Hepatocyte (in vitro differentiated cells): Measurements from ENCODE around the gene ARID4B. TPM values are rescaled to one million over a fixed set of nuclear protein-coding genes. Genes with fewer than 3 reads are reported as not detected.
"Not testable (repeated sequence)": the region's sequence is repeated elsewhere in the genome, so short reads cannot be mapped to it uniquely, and the experiment has no call there.

Experiments
- DNase-seq: peaks from one replicate; pipeline ENCODE4 v3.0.0-alpha.2; 2016; ENCODE audit warnings: low spot score
- H2AFZ ChIP-seq: fragments of 200-600 bp; sonication (generic); 2 replicates; pipeline ENCODE4 v1.6.0; 2016; ENCODE audit warnings: antibody characterized with exemption, mild to moderate bottlenecking
- H3K27ac ChIP-seq: fragments of 200-600 bp; sonication (generic); 2 replicates; pipeline ENCODE4 v1.5.1; 2016; ENCODE audit warnings: mild to moderate bottlenecking
- H3K27me3 ChIP-seq: fragments of 200-600 bp; sonication (generic); 2 replicates; pipeline ENCODE4 v1.6.1; 2016
- H3K36me3 ChIP-seq: fragments of 200-600 bp; sonication (generic); replicated peaks from 2 replicates; pipeline ENCODE4 v1.5.1; 2016; ENCODE audit warnings: low read depth; ENCODE audit not compliant: insufficient read depth
- H3K4me1 ChIP-seq: fragments of 200-600 bp; sonication (generic); 2 replicates; pipeline ENCODE4 v1.5.1; 2016; ENCODE audit warnings: mild to moderate bottlenecking, moderate library complexity; ENCODE audit not compliant: insufficient read depth
- H3K4me2 ChIP-seq: fragments of 200-600 bp; sonication (generic); 2 replicates; pipeline ENCODE4 v1.6.0; 2016
- H3K4me3 ChIP-seq: fragments of 200-600 bp; sonication (generic); 2 replicates; pipeline ENCODE4 v1.5.1; 2016; ENCODE audit warnings: mild to moderate bottlenecking
- H3K79me2 ChIP-seq: fragments of 200-600 bp; sonication (generic); 2 replicates; pipeline ENCODE4 v1.6.0; 2017; ENCODE audit warnings: mild to moderate bottlenecking
- H3K9me2 ChIP-seq: fragments of 200-600 bp; sonication (generic); replicated peaks from 2 replicates; pipeline ENCODE4 v1.6.0; 2017; ENCODE audit warnings: mild to moderate bottlenecking; ENCODE audit not compliant: insufficient read depth
- H3K9me3 ChIP-seq: fragments of 200-600 bp; sonication (generic); 2 replicates; pipeline ENCODE4 v1.5.1; 2016; ENCODE audit warnings: low read depth, mild to moderate bottlenecking
- H4K20me1 ChIP-seq: fragments of 200-600 bp; sonication (generic); 2 replicates; pipeline ENCODE4 v1.6.0; 2016; ENCODE audit warnings: mild to moderate bottlenecking; ENCODE audit not compliant: insufficient read depth, poor library complexity, severe bottlenecking
- EZH2 ChIP-seq: fragments of 200-600 bp; sonication (generic); IDR thresholded peaks from 2 replicates; pipeline ENCODE4 v1.6.1; 2016; ENCODE audit warnings: antibody characterized with exemption, mild to moderate bottlenecking, borderline replicate concordance
- EZH2phosphoT487 ChIP-seq: fragments of 200-600 bp; sonication (generic); IDR thresholded peaks from one replicate; pipeline ENCODE4 v1.6.1; 2018; ENCODE audit warnings: antibody characterized with exemption, mild to moderate bottlenecking, low read depth, moderate library complexity; ENCODE audit not compliant: unreplicated experiment, severe bottlenecking
- WGBS: methylation state at CpG from one replicate; pipeline ENCODE4 v1.1.6; 2016; ENCODE audit warnings: low lambda C conversion rate; ENCODE audit errors: missing lambda C conversion rate; 5-methylcytosine and 5-hydroxymethylcytosine counted together
- polyA plus RNA-seq: library from polyadenylated mRNA; unstranded; fragments of >200 nt; fragmentation: Nextera tagmentation; extraction: Ambion mirVana; gene quantifications from 2 replicates; pipeline ENCODE4 v1.2.1, GENCODE V29; 2016
- total RNA-seq: library from RNA; depleted of rRNA; stranded (reverse); fragments of >200 nt; gene quantifications from 2 replicates; pipeline ENCODE4 v1.2.3, GENCODE V29; 2014
- TF ChIP-seq, protein P1 (sequence below): fragments of 200-600 bp; sonication (generic); IDR thresholded peaks from 2 replicates; pipeline ENCODE4 v1.5.1; 2016; ENCODE audit warnings: antibody characterized with exemption, mild to moderate bottlenecking; ENCODE audit not compliant: poor library complexity

ARID4B gene
- total and polyA plus RNA-seq, 2 experiments from 2014 or later, result 29.4 to 35.0 TPM

DNA sequence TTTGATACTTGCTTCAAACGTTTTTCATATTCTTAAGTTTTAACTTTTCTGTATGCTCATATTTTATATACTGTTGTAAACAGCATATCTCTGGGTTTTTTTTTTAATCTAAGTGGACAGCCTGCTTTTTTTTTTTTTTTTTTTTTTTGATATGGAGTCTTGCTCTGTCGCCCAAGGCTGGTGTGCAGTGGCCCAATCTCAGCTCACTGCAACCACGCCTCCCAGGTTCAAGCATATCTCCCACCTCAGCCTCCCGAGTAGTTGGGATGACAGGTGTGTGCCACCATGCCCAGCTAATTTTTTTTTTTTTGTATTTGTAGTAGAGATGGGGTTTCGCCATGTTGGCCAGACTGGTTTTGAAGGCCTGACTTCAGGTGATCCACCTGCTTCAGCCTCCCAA is 40.4 kb upstream of the ARID4B start:
- Histone ChIP-seq H3K4me3 (peak overlapping the region; percentile 24), H3K79me2 (peaks cover 52% of the 10 kb centered on the region), H3K27ac (peak overlapping the region; percentile 86)

DNA sequence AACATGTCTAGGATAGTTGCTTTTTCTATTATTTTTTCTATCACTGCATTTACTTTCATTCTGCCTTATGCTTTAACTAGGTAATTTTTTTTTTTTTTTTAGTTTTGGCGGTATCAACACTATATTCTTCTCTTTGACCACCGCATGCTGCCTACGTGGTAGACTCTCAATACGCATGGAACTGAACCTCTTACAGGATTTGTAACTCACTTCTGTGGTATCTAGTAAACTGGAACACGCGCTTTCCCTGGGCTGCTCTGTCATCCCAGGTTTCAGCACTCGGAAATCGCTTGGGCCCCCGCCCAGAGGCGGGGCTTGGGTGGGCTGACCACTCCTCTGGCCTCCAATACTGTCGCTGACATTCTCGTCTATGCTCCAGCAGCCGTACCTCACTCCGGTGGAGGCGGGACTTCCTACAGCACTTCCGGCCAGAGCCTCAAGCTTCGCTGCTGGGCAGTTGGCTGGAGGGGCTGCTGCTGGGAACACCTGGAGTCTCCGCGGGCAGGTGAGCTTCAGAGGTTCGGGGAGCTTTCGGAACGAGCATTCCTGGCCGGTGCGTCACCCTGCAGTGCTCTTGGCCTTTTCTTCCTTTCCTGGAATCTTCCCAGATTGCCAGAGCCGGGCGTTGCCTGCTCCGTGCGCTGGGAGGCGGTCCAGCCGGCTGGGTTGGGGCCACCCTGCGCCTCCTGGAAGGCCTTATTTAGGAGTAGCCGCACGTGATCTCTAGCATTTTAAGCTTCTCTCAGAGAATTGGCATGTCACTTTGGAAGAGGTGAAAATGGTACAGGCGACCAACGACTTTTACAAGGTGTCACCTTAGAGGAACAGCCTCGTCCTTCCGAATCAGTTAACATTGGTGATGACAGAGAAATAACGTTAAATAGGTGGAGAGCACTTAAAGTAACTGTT is 39.3 kb upstream of the ARID4B start, which contains the start of gene TBCE:
TBCE (plus strand) TSS at position 428 of the 909 bp plus-strand sequence. CDS start 12,623 bp downstream, outside the sequence.
- H3K4me3 ChIP-seq, result peak within 1 kb of the TSS; percentile 24
- H3K4me2 ChIP-seq, result peak within 1 kb of the TSS; percentile 77
- no peak for TF ChIP-seq EZH2phosphoT487
- TF ChIP-seq, protein P1, sequence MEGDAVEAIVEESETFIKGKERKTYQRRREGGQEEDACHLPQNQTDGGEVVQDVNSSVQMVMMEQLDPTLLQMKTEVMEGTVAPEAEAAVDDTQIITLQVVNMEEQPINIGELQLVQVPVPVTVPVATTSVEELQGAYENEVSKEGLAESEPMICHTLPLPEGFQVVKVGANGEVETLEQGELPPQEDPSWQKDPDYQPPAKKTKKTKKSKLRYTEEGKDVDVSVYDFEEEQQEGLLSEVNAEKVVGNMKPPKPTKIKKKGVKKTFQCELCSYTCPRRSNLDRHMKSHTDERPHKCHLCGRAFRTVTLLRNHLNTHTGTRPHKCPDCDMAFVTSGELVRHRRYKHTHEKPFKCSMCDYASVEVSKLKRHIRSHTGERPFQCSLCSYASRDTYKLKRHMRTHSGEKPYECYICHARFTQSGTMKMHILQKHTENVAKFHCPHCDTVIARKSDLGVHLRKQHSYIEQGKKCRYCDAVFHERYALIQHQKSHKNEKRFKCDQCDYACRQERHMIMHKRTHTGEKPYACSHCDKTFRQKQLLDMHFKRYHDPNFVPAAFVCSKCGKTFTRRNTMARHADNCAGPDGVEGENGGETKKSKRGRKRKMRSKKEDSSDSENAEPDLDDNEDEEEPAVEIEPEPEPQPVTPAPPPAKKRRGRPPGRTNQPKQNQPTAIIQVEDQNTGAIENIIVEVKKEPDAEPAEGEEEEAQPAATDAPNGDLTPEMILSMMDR, result peak; percentile 17
- H3K79me2 ChIP-seq, result peaks cover 43% of the 10 kb centered on the region
- no peaks in the 10 kb centered on the region for H3K9me2 ChIP-seq
- no peaks in the 10 kb centered on the region for H3K9me3 ChIP-seq
- peak within 1 kb of the TSS; percentile 86 for H3K27ac ChIP-seq
- no peaks in the 10 kb centered on the region for H3K36me3 ChIP-seq
- peak within 1 kb of the TSS; percentile 72 for H2AFZ ChIP-seq
- peak; percentile 99 for DNase-seq
- H4K20me1 ChIP-seq, result no peaks in the 10 kb centered on the region
- no peaks in the 10 kb centered on the region for H3K4me1 ChIP-seq
- 2% methylated on average over 38 of the region's 38 CpGs for WGBS
- H3K27me3 ChIP-seq, result no peaks in the 10 kb centered on the region

More for the DNA sequence above, 40.4 kb upstream of the ARID4B start:
- Histone ChIP-seq H4K20me1 (no peaks in the 10 kb centered on the region), H3K27me3 (no peaks in the 10 kb centered on the region), H3K4me2 (peak overlapping the region; percentile 76), H3K9me2 (no peaks in the 10 kb centered on the region), H2AFZ (peak overlapping the region; percentile 67), H3K36me3 (no peaks in the 10 kb centered on the region), H3K4me1 (no peaks in the 10 kb centered on the region), H3K9me3 (no peaks in the 10 kb centered on the region)
- no peak for TF ChIP-seq EZH2
- no peak for TF ChIP-seq EZH2phosphoT487
- TF ChIP-seq, protein P1, result no peak
- no peak for DNase-seq
- WGBS, result 81% methylated on average over 5 of the region's 5 CpGs

DNA sequence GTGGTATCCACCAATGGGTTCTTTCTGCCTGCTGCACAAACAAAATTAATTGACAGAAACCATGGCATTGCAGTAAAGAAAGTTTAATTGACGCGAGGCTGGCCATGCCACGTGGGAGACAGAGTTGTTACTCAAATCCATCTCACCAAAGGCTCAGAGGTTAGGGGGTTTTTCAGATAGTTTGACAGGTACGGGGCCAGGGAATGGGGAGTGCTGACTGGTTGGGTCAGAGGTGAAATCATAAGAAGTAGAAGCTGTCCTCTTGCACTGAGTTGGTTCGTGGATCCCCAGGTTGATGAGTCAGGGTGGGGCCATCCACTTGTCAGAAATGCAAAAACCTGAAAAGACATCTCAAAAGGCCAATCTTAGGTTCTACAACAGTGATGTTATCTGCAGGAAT is 38.3 kb upstream of the ARID4B start:
- no peaks in the 10 kb centered on the region for H3K9me2 ChIP-seq
- no peak overlapping the region for H3K4me3 ChIP-seq
- no peaks in the 10 kb centered on the region for H4K20me1 ChIP-seq
- no peaks in the 10 kb centered on the region for H3K9me3 ChIP-seq
- H3K36me3 ChIP-seq, result no peaks in the 10 kb centered on the region
- no peak for DNase-seq
- H3K79me2 ChIP-seq, result peaks cover 33% of the 10 kb centered on the region
- H3K4me1 ChIP-seq, result no peaks in the 10 kb centered on the region
- H3K4me2 ChIP-seq, result peak overlapping the region; percentile 77
- peak overlapping the region; percentile 72 for H2AFZ ChIP-seq
- 79% methylated on average over 5 of the region's 5 CpGs for WGBS
- H3K27me3 ChIP-seq, result no peaks in the 10 kb centered on the region
- H3K27ac ChIP-seq, result peak overlapping the region; percentile 75
- TF ChIP-seq, protein P1, result no peak

DNA sequence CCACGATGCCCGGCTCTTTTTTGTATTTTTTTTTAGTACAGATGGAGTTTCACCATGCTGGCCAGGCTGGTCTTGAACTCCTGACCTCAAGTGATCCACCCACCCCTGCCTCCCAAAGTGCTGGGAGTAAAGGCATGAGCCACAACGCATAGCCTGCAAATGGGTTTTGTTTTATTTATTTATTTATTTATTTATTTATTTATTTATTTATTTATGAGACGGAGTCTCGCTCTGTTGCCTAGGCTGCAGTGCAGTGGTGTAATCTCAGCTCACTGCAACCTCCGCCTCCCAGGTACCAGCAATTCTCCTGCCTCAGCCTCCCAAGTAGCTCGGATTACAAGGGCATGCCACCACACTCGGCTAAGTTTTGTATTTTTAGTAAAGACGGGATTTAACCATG is 36.2 kb upstream of the ARID4B start:
- not testable (repeated sequence) for H3K4me2 ChIP-seq, DNase-seq, H2AFZ ChIP-seq, H3K27me3 ChIP-seq, H3K4me3 ChIP-seq, H3K36me3 ChIP-seq, H3K9me3 ChIP-seq, H3K4me1 ChIP-seq, H4K20me1 ChIP-seq, H3K27ac ChIP-seq, H3K9me2 ChIP-seq
- peaks cover 12% of the 10 kb centered on the region for H3K79me2 ChIP-seq
- 96% methylated on average over 9 of the region's 9 CpGs for WGBS
